ES-I3 (cell line): ENCODE measurements around the gene TASOR2.

Experiments
- H3K36me3 ChIP-seq: 2 replicates; pipeline ENCODE4 v1.6.1; 2013; ENCODE audit warnings: mild to moderate bottlenecking, low read length, control low read depth, moderate library complexity; ENCODE audit not compliant: insufficient read depth
- H3K4me1 ChIP-seq: 2 replicates; pipeline ENCODE4 v1.6.1; 2013; ENCODE audit warnings: mild to moderate bottlenecking, control low read depth, low read length; ENCODE audit not compliant: insufficient read depth
- H3K9ac ChIP-seq: 2 replicates; pipeline ENCODE4 v1.6.1; 2013; ENCODE audit warnings: low read depth, mild to moderate bottlenecking, low read length, moderate library complexity
- H3K9me3 ChIP-seq: 2 replicates; pipeline ENCODE4 v1.6.1; 2013; ENCODE audit warnings: mild to moderate bottlenecking, low read length, moderate library complexity; ENCODE audit not compliant: control insufficient read depth, insufficient read depth

The TASOR2 gene

GRCh38 chr10:5723692-5724091 is 39.1 kb downstream of the TASOR2 start:
- H3K36me3 ChIP-seq: 0 out of 2 replicates have a peak, but pooled peaks cover 6% of the 10 kb centered on the region
- H3K9ac ChIP-seq: no peak overlapping the region
- H3K9me3 ChIP-seq: no peaks in the 10 kb centered on the region
- H3K4me1 ChIP-seq: no peaks in the 10 kb centered on the region

GRCh38 chr10:5730766-5731165 is 46.1 kb downstream of the TASOR2 start:
- Histone ChIP-seq H3K4me1 (no peaks in the 10 kb centered on the region), H3K9ac (no peak overlapping the region), H3K36me3 (peaks cover 11% of the 10 kb centered on the region), H3K9me3 (no peaks in the 10 kb centered on the region)

GRCh38 chr10:5731559-5731958 is 46.9 kb downstream of the TASOR2 start:
- Histone ChIP-seq H3K36me3 (peaks cover 11% of the 10 kb centered on the region), H3K4me1 (no peaks in the 10 kb centered on the region), H3K9me3 (no peaks in the 10 kb centered on the region), H3K9ac (no peak overlapping the region)

GRCh38 chr10:5732141-5732540 is 47.5 kb downstream of the TASOR2 start:
- Histone ChIP-seq H3K4me1 (no peaks in the 10 kb centered on the region), H3K36me3 (peaks cover 9% of the 10 kb centered on the region), H3K9ac (no peak overlapping the region), H3K9me3 (no peaks in the 10 kb centered on the region)
